Measurements from ENCODE around the gene CDHR1.
A peak's percentile ranks its signal among the peaks of the same experiment; 100 is the strongest.

The CDHR1 gene

GRCh38 chr10:84267503-84268126 is 73.3 kb downstream of the CDHR1 start:
- DNase-seq: peak in 1 of 2 donors; percentile 10

GRCh38 chr10:84269162-84269561 is 74.8 kb downstream of the CDHR1 start:
- DNase-seq: no peak

Measured in bone marrow (tissue), 2 donors.